BE2C (cell line): ENCODE data around the gene NT5DC4.

Experiments used
- DNase-seq: peaks from one replicate; pipeline ENCODE4 v3.0.0-alpha.2; 2020
- H3K27me3 ChIP-seq: fragments of 250-450 bp; sonication (Bioruptor Pico); 2 replicates; pipeline ENCODE4 v1.5.1; 2020; ENCODE audit warnings: mild to moderate bottlenecking
- H3K36me3 ChIP-seq: fragments of 250-450 bp; sonication (Bioruptor Pico); 2 replicates; pipeline ENCODE4 v1.5.1; 2020; ENCODE audit warnings: mild to moderate bottlenecking
- H3K4me1 ChIP-seq: fragments of 250-450 bp; sonication (Bioruptor Pico); 2 replicates; pipeline ENCODE4 v1.5.1; 2020
- H3K4me3 ChIP-seq: 2 replicates; pipeline ENCODE4 v1.5.1; 2011; ENCODE audit warnings: low read depth, low read length
- H3K9me3 ChIP-seq: fragments of 250-450 bp; sonication (Bioruptor Pico); 2 replicates; pipeline ENCODE4 v1.5.1; 2020
- CTCF ChIP-seq: IDR thresholded peaks from 2 replicates; pipeline ENCODE4 v1.5.1; 2012; ENCODE audit warnings: mild to moderate bottlenecking, low read depth, low read length

The NT5DC4 gene

GRCh38 chr2:112718863-112719370, 1.9 kb upstream of the NT5DC4 start:
- DNase-seq: no peak
- Histone ChIP-seq H3K36me3 (no peaks in the 10 kb centered on the region), H3K4me1 (no peaks in the 10 kb centered on the region), H3K27me3 (no peaks in the 10 kb centered on the region), H3K4me3 (no peak overlapping the region), H3K9me3 (no peaks in the 10 kb centered on the region)
- no peak for TF ChIP-seq CTCF

GRCh38 chr2:112721819-112722522, 1.2 kb downstream of the NT5DC4 start:
- H3K4me3 ChIP-seq: no peak overlapping the region
- TF ChIP-seq CTCF: no peak
- no peaks in the 10 kb centered on the region for H3K4me1 ChIP-seq
- no peaks in the 10 kb centered on the region for H3K36me3 ChIP-seq
- no peaks in the 10 kb centered on the region for H3K9me3 ChIP-seq
- no peaks in the 10 kb centered on the region for H3K27me3 ChIP-seq
- DNase-seq: no peak

- Histone ChIP-seq H3K9me3 (no peaks in the 10 kb centered on the region), H3K27me3 (no peaks in the 10 kb centered on the region), H3K4me1 (no peaks in the 10 kb centered on the region), H3K36me3 (no peaks in the 10 kb centered on the region), H3K4me3 (no peak overlapping the region)
- no peak for TF ChIP-seq CTCF
- DNase-seq: no peak
Observed at GRCh38 chr2:112722816-112723546, 2.2 kb downstream of the NT5DC4 start.

GRCh38 chr2:112723547-112723940, 2.7 kb downstream of the NT5DC4 start:
- Histone ChIP-seq H3K4me3 (no peak overlapping the region), H3K4me1 (no peaks in the 10 kb centered on the region), H3K27me3 (no peaks in the 10 kb centered on the region), H3K9me3 (no peaks in the 10 kb centered on the region), H3K36me3 (no peaks in the 10 kb centered on the region)
- no peak for TF ChIP-seq CTCF
- DNase-seq: no peak

GRCh38 chr2:112723995-112724394, 3.2 kb downstream of the NT5DC4 start:
- Histone ChIP-seq H3K9me3 (no peaks in the 10 kb centered on the region), H3K27me3 (no peaks in the 10 kb centered on the region), H3K4me3 (no peak overlapping the region), H3K36me3 (no peaks in the 10 kb centered on the region), H3K4me1 (no peaks in the 10 kb centered on the region)
- no peak for DNase-seq
- TF ChIP-seq CTCF: no peak
